Measurements from ENCODE around the gene SNRPD3. TPM values are rescaled to one million over a fixed set of nuclear protein-coding genes. Genes with fewer than 3 reads are reported as not detected.

Gene SNRPD3
- total RNA-seq, 2 donors from 2014 or later = 69.3 to 76.5 TPM

DNA sequence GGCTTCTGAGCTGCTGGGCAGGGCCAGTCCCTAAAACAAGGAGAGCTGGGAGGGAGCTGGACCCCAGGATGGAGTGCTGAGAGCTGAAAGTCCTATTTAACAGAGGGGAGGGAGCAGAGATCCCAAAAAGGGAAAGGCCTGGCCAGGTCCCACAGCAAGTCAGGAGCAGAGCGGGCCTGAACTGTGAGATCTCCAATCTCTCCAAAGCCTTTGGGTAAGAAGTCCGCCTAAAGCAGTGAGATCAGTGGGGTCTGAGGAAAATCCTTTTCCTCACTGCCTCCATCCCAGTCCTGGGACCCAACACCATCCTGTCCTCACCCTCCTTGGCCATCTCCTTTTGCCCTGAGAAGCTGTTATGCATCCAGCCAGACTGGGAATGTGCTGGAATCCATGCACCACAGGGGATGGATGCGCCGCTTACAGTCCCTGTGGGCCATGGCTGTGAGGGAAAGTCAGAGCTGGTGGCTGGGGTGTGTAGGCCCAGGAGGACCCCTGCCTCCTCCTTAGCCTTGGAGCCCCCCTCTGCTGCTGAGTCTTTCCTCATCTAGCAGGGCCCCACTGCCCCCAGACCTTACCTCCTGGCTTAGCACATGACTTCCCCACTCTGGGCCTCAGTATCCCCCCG lies 28.5 kb downstream of the SNRPD3 start:
- H3K36me3 Mint-ChIP-seq (ENCODE audit: insufficient read depth in 2 of 2) = no peaks in the 10 kb centered on the region
- DNase-seq (no peak), ATAC-seq (replicated peaks in 1 of 2) (no peak)
- H3K9me3 Mint-ChIP-seq = no peaks in the 10 kb centered on the region
- no peak overlapping the region for H3K4me3 Mint-ChIP-seq
- H3K4me1 Mint-ChIP-seq (ENCODE audit: low read depth) = no peaks in the 10 kb centered on the region
- no peaks in the 10 kb centered on the region for H3K27me3 Mint-ChIP-seq (ENCODE audit: low read depth)
- H3K27ac Mint-ChIP-seq = no peak overlapping the region

GRCh38 chr22:24584871-24585411 lies 29.1 kb downstream of the SNRPD3 start:
- Mint-ChIP-seq H3K9me3 (no peaks in the 10 kb centered on the region), H3K4me3 (no peak overlapping the region), H3K27me3 (ENCODE audit: low read depth) (no peaks in the 10 kb centered on the region), H3K27ac (no peak overlapping the region), H3K36me3 (ENCODE audit: insufficient read depth in 2 of 2) (no peaks in the 10 kb centered on the region), H3K4me1 (ENCODE audit: low read depth) (no peaks in the 10 kb centered on the region)
- ATAC-seq (replicated peaks in 1 of 2) = no peak
- no peak for DNase-seq

GRCh38 chr22:24585461-24585860 lies 29.7 kb downstream of the SNRPD3 start:
- Mint-ChIP-seq H3K4me1 (ENCODE audit: low read depth) (no peaks in the 10 kb centered on the region), H3K27me3 (ENCODE audit: low read depth) (no peaks in the 10 kb centered on the region), H3K9me3 (no peaks in the 10 kb centered on the region), H3K4me3 (no peak overlapping the region), H3K27ac (no peak overlapping the region), H3K36me3 (ENCODE audit: insufficient read depth in 2 of 2) (no peaks in the 10 kb centered on the region)
- no peak for DNase-seq
- no peak for ATAC-seq (replicated peaks in 1 of 2)

DNA sequence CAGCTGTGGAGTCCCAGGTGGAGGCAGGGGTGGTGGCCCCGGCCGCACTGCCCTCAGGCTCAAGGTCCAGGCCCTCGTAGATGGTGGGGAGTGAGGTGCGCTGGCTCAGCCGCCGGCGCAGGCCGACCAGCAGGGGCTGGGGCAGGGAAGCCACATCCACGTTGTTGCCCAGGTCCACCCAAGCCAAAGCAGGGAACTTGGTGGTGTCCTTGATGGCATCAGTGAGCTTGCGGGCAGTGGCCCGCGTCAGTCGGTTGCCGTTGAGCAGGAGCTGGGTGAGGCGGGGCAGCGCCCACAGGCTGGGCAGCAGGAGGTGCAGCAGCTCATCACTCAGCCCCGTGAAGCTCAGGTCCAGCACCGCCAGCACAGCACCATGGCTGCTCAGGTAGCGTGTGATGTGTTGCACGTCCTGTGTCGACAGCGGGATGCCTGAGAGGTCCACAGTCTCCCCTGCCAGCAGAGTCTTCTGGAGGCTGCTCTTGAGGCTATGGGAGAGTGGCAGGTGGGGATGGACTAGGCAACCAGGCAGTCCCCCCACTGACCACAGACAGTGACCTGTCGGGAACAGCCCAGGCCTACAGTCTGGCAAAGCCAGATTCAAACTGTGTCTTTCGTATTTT lies 30.2 kb downstream of the SNRPD3 start:
- no peaks in the 10 kb centered on the region for H3K36me3 Mint-ChIP-seq (ENCODE audit: insufficient read depth in 2 of 2)
- DNase-seq (no peak), ATAC-seq (replicated peaks in 1 of 2) (no peak)
- no peak overlapping the region for H3K27ac Mint-ChIP-seq
- H3K4me3 Mint-ChIP-seq = no peak overlapping the region
- H3K9me3 Mint-ChIP-seq = no peaks in the 10 kb centered on the region
- no peaks in the 10 kb centered on the region for H3K4me1 Mint-ChIP-seq (ENCODE audit: low read depth)
- no peaks in the 10 kb centered on the region for H3K27me3 Mint-ChIP-seq (ENCODE audit: low read depth)

DNA sequence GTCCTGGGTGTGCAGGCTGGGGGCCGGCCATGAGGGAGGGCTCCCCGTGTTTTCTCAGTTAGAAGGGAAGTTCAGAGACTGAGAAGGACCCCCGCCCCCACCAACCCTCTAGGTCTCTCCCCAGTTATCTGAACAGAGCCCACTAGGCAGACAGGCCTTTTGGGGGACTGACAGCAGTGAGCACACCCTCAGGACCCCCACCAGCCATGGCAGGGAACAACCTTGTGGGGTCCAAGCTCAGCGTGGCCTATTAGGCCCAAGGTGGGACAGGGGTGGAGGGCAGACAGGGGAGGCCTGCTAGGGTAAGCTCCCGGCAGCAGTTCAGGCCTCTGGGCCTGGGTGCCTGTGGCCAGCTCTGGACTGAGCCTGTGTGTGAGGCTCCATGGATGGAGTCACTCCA lies 31.5 kb downstream of the SNRPD3 start:
- no peak for ATAC-seq (replicated peaks in 1 of 2)
- no peaks in the 10 kb centered on the region for H3K36me3 Mint-ChIP-seq (ENCODE audit: insufficient read depth in 2 of 2)
- no peak for DNase-seq
- no peak overlapping the region for H3K4me3 Mint-ChIP-seq
- no peaks in the 10 kb centered on the region for H3K4me1 Mint-ChIP-seq (ENCODE audit: low read depth)
- no peak overlapping the region for H3K27ac Mint-ChIP-seq
- no peaks in the 10 kb centered on the region for H3K9me3 Mint-ChIP-seq
- peaks cover 2% of the 10 kb centered on the region for H3K27me3 Mint-ChIP-seq (ENCODE audit: low read depth)

DNA sequence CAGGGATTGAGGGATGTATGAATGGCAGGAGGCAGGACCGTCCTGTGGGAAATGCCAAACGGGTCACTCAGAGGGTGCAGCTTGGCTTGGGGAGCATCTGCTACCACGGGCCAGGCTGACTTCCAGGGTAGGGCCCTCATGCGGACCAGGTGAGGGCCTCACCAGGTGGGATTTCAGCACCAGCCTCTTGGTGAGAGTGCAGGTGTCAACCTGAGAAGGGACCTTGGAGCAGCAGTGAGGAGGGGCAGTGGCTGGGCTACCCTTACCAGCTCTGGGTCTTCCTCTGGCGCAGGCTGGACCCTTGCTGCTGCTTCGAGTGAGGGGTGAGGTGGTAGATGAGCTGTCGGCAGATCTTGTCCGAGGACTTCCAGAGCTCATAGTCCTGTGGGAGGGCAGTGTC lies 32.1 kb downstream of the SNRPD3 start:
- Mint-ChIP-seq H3K4me3 (no peak overlapping the region), H3K4me1 (ENCODE audit: low read depth) (no peaks in the 10 kb centered on the region)

GRCh38 chr22:24588381-24588756 lies 32.6 kb downstream of the SNRPD3 start:
- Mint-ChIP-seq H3K27ac (no peak overlapping the region), H3K27me3 (ENCODE audit: low read depth) (peaks cover 5% of the 10 kb centered on the region), H3K36me3 (ENCODE audit: insufficient read depth in 2 of 2) (no peaks in the 10 kb centered on the region), H3K4me1 (ENCODE audit: low read depth) (no peaks in the 10 kb centered on the region), H3K4me3 (no peak overlapping the region), H3K9me3 (no peaks in the 10 kb centered on the region)
- no peak for ATAC-seq (replicated peaks in 1 of 2)
- no peak for DNase-seq

More for the DNA sequence above, 32.1 kb downstream of the SNRPD3 start:
- no peaks in the 10 kb centered on the region for H3K9me3 Mint-ChIP-seq
- DNase-seq (no peak), ATAC-seq (replicated peaks in 1 of 2) (no peak)
- peaks cover 5% of the 10 kb centered on the region for H3K27me3 Mint-ChIP-seq (ENCODE audit: low read depth)
- H3K27ac Mint-ChIP-seq = no peak overlapping the region
- no peaks in the 10 kb centered on the region for H3K36me3 Mint-ChIP-seq (ENCODE audit: insufficient read depth in 2 of 2)

DNA sequence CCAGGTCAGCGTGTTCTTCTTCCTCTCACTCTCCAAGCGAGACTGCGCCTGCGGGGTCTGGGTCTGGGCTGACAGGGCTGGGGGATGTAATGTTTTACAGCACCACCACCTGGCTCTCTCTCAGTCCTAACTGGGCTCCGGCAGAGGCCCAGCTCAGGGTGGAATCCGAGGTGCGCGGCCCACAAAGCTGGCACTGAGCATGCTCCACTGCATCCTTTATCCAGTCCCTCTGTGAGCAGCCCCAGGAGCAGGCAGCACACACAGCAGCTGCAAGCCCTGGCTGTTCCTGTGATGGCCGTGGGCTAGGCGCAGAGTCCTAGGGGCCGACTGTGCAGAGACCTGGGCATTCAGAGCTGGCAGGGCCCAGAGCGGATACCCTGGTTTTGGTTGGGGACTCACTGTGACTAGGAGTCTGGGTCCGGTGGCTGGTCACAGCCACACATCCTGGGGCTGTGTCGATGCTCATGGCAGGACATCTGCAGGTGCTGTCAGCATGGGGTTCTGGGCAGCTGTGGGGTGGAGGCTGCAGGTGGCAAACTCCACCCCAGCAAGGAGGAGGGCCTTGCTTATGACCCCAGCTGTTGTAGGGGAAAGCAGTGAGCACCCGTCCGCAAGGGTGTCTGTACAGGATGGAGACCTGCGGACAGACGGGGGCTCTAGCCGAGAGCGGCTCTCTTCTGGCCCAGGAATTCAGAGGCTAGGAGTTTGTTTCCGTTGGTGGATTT lies 33.1 kb downstream of the SNRPD3 start:
- Mint-ChIP-seq H3K9me3 (no peaks in the 10 kb centered on the region), H3K27me3 (ENCODE audit: low read depth) (peaks cover 5% of the 10 kb centered on the region), H3K4me1 (ENCODE audit: low read depth) (no peaks in the 10 kb centered on the region), H3K27ac (no peak overlapping the region), H3K4me3 (no peak overlapping the region), H3K36me3 (ENCODE audit: insufficient read depth in 2 of 2) (no peaks in the 10 kb centered on the region)
- DNase-seq = no peak
- ATAC-seq (replicated peaks in 1 of 2) = no peak

DNA sequence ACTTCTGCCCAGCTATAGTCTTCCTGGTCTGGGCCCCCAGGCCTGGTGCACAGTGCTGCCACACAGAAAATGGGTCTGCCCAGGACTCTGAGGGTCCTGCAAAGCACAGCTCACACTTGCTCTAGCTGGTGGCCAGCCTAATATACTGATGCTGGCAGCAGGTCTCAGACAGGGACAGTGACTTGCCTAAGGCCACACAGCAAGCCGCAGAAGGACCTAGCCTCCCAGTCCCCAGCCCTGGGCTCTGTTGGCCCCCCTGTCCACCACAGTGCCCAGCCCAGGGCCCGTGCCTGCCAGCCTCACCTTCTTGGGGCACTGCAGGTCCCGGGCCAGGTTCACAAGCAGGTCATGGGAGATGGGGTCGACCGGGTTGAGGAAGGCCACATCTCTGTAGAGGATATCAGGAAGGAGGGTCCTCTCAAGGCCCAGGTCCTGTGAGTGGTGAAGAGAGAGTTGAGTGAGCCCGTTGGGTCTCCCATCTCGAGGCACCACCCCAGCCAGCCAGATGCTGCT lies 33.8 kb downstream of the SNRPD3 start:
- no peak overlapping the region for H3K4me3 Mint-ChIP-seq
- H3K27ac Mint-ChIP-seq = no peak overlapping the region
- DNase-seq (no peak), ATAC-seq (replicated peaks in 1 of 2) (no peak)
- H3K27me3 Mint-ChIP-seq (ENCODE audit: low read depth) = peaks cover 5% of the 10 kb centered on the region
- H3K4me1 Mint-ChIP-seq (ENCODE audit: low read depth) = no peaks in the 10 kb centered on the region
- H3K9me3 Mint-ChIP-seq = no peaks in the 10 kb centered on the region
- no peaks in the 10 kb centered on the region for H3K36me3 Mint-ChIP-seq (ENCODE audit: insufficient read depth in 2 of 2)

- no peaks in the 10 kb centered on the region for H3K9me3 Mint-ChIP-seq
- no peaks in the 10 kb centered on the region for H3K36me3 Mint-ChIP-seq (ENCODE audit: insufficient read depth in 2 of 2)
- ATAC-seq (replicated peaks in 1 of 2) (no peak), DNase-seq (no peak)
- H3K4me3 Mint-ChIP-seq = no peak overlapping the region
- H3K4me1 Mint-ChIP-seq (ENCODE audit: low read depth) = no peaks in the 10 kb centered on the region
- H3K27me3 Mint-ChIP-seq (ENCODE audit: low read depth) = peaks cover 5% of the 10 kb centered on the region
- H3K27ac Mint-ChIP-seq = no peak overlapping the region
Observed at GRCh38 chr22:24590596-24591173, 34.9 kb downstream of the SNRPD3 start.

GRCh38 chr22:24591286-24591830 lies 35.6 kb downstream of the SNRPD3 start:
- DNase-seq (no peak), ATAC-seq (replicated peaks in 1 of 2) (no peak)
- no peak overlapping the region for H3K4me3 Mint-ChIP-seq
- H3K4me1 Mint-ChIP-seq (ENCODE audit: low read depth) = no peaks in the 10 kb centered on the region
- no peaks in the 10 kb centered on the region for H3K36me3 Mint-ChIP-seq (ENCODE audit: insufficient read depth in 2 of 2)
- no peaks in the 10 kb centered on the region for H3K9me3 Mint-ChIP-seq
- H3K27ac Mint-ChIP-seq = no peak overlapping the region
- peaks cover 5% of the 10 kb centered on the region for H3K27me3 Mint-ChIP-seq (ENCODE audit: low read depth)

GRCh38 chr22:24592058-24592850 lies 36.5 kb downstream of the SNRPD3 start:
- Mint-ChIP-seq H3K36me3 (ENCODE audit: insufficient read depth in 2 of 2) (no peaks in the 10 kb centered on the region), H3K9me3 (no peaks in the 10 kb centered on the region), H3K4me1 (ENCODE audit: low read depth) (no peaks in the 10 kb centered on the region), H3K27ac (no peak overlapping the region), H3K4me3 (peak overlapping the region; percentile 85 to 87), H3K27me3 (ENCODE audit: low read depth) (peaks cover 5% of the 10 kb centered on the region)
- DNase-seq = peak; percentile 11 to 19
- peak; percentile 29 to 39 for ATAC-seq (replicated peaks in 1 of 2)
